NCI-H2107 treated with DMSO at 0.1 percent for 48 hours (cell line): ENCODE data around the gene UCN.
"Not testable (repeated sequence)": the region's sequence is repeated elsewhere in the genome, so short reads cannot be mapped to it uniquely, and the experiment has no call there.

Source experiments
- DNase-seq: peaks from one replicate; lab custom pipeline; 2025; ENCODE audit not compliant: unreplicated experiment; lab: John Stamatoyannopoulos, UW

Gene UCN

DNA sequence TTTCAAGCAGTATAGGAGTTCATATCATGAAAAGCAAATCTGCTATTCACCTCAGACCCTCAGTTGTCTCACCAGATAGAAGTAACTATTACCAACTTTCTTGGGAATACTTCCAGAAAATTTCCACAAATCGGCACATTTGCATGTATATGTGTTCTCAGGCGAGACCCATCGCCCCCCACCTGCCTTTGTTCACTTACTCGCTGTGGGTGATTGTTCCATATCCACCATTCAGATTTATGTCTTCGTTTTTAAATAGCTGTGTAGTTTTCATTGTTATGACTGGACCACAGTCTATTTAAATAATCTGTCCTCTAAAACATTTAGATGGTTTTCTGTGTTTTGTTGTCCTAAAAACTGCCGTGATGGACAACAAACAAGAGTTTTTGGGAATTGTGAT is 22.8 kb downstream of the UCN start:
- no peak for DNase-seq

DNA sequence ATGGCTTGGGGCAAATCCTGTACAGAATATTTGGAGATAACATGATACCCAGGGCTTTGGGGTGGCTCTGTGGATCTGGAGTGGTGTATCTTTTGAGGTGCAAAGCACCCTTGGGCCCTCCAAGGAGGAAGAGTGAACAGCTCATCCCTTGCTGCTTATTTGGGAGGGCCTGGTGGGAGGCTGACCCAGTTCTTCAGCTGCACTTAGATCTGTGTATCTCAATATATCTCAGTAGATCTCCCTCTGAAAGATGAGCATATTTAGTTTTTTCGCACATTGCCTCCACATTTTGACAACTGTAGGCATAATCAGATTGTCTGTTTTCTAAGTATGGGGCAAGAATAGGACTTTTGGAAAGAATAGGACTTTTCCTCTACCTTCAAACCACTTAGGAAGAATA is 23.2 kb downstream of the UCN start:
- no peak for DNase-seq

DNA sequence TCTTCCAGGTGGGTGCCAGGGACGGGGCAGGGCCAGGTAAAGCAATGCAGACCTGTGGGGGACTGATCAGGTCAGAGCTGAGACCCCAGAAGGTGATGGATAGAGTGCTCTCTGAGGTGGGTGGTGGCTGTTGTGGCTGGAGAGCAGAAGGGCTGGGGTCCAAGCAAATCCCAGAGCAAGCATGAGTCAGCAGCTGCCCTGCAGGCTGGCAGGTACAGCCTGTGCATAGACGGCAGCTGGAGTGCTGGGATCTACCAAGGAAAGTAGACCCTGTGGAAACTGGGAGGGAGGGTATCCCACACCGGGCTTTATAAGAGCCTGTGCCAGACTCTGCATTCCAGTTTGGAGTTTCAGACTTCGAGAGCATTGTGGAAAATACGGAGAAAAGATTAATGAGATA is 25.4 kb downstream of the UCN start:
- DNase-seq: no peak

DNA sequence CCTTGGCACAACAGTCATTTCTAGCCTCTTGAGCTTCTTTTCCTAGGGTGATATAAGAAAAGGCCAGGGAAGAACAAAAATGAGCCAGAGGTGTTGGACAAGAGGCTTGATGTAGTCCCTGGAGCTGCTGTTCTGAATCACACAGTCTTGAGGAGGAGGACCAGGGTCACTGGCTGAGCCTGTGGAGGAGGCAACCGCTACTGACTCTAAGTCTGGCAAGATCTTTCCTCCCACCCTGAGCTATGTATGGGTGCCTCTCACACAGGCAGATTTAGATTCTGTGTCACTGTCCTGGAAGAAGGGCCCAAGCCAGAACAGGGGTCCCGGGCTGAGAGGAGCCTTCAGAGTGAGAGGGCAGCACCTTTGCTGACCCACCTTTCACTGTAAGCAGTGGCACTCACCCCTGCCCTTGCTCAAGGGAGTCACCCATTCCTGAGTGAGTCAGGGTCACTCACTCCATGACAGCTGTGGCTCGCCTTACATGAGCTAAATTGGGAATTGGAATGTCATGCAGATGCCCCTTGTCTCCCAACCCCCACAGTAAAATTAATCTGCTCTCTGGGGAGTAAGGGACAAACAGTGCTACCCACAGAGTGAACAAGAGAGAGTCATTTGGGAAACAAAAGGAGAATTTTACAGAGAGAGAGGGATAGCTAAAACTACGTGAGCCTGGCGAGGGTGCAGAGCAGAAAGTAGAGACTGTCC is 26.2 kb downstream of the UCN start, which contains the start of gene TRIM54:
Gene TRIM54 (plus strand): TSS at position 575 of the 705 bp plus-strand sequence. CDS start 303 bp downstream, outside the sequence.
- no peak for DNase-seq

DNA sequence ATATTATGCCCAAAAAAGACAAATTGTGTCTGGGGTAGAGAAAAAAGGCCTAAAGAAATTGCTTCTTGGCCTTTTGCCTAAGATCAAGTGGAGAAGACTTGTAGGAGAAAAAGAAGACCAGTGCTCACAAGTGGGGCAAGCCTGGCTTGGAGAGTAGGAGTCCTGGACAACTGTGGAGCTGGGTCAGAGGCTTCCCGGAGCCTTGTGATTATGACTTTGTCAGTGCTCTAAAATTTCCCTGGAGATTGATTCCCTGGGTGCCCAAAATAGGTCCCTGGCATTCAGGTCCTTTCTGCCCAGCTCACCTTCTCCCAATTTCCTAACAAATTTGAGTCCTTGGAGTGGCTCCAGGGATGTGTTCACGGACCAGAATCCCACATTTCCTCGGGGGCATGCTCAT is 26.8 kb downstream of the UCN start:
- no peak for DNase-seq

DNA sequence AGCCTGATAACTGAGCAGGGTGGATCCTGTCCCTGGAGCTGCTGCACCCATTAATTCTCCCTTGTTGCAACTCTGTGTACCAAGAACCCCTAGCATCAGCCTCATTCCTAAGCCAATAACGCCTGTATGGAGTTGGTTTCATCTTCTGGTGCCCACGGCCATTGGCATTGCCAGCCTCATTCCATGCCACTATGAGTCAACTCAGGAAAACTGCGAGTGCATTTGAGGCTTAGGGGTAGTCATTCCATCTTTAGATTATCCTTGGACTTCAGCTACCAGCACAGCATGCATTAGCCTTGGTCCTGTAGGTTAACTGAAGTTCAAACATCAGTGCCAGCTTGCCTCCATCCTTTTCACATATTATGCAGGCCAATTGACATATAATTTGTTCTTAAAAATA is 27.4 kb downstream of the UCN start:
- DNase-seq: no peak

DNA sequence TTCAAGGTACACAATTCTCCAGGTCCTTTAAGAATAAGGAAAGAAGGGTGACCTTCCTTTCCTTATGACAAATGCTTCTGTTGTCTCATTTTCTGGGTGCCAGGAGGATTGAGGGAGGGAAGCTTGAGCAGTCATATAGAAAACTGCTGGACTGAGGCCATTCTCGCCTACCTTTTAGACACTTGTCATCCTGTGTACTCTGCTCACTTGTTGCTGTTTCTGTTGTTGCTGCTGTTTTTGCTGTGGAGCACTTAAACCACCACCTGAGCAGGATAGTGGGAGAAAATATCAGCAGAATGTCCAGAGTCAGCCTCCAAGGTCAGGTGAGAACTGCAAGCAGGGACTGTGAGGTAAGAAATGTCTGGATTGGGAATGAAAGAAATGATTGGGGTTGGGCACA is 30.2 kb downstream of the UCN start:
- no peak for DNase-seq

DNA sequence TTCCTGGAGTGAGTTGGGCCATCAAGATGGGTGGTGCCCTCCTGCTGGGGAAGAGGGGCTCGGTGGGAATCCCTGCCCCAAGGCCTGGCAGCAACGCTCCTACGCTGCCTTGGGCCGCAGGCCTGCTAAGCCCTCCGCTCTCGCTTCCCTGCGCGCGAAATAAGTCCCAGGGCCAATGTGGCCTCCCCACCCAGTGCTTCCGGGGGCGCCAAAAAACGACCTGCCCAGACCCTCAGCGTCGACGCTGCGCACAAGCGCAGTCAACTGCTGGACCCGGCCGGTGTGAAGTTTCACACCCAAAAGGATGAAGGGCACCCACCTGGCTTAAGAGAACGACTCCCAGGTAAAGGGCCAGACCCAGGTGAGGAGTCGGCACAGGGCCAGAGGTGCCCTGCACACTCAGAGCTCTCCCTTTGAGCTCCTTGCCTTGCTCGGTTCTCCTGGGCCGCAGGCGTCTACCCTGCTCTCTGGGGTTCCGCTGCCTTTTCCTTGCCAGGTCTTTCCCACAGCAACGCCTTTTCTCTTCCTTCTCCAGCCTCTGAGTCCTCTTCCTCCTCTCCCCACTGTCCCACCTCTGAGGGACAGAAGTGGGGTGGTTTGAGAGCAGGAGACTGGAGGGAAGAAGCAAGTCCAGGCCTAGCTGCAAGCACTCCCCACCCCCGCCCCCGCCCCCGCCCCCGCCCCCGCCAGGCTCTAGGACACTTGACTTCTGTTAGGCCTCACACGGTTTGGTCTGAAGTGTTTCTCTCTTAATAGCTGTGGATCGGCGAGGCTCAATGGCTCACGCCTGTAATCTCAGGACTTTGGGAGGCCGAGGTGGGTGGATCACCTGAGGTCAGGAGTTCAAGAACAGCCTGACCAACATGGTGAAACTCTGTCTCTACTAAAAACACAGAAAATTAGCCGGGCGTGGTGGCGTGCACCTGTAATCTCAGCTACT is 32.8 kb downstream of the UCN start, which contains the start of gene DNAJC5G:
Gene DNAJC5G (plus strand): TSS at position 223 of the 940 bp plus-strand sequence. CDS start 1,296 bp downstream, outside the sequence.
- no peak for DNase-seq

DNA sequence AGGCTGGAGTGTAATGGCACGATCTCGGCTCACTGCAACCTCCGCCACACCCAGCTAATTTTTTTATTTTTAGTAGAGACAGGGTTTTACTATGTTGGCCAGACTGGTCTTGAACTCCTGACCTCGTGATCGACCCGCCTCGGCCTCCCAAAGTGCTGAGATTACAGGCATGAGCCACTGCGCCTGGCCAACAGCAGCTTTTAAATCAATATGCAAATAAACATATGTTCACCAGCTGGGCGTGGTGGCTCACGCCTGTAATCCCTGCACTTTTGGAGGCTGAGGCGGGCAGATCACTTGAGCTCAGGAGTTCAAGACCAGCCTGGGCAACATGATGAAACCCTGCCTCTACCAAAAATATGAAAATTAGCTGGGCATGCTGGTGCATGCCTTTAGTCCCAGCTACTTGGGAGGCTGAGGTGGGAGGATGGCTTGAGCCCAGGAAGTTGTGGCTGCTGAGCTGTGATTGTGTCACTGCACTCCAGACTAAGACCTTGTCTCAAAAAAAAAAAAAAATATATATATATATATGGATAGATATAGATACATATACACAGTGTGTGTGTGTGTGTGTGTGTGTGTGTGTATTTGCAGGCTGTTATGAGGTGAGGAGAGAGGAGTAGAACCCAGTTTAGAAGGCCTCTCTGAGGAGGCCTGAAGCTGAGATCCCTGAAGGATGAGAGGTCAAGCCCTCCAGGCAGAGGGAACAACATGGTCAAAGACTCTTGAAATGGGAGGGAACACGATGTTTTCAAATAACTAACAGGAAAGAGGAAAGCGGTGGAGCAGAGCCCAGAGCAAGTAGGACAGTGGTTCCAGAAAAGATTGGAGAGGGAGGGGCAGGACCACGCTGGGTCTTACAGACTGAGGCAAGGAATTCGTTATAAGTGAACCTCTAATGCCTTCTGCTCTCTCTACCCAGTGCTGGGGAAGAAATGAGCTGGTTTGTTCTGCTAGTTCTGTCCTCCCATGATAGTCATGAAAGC is 35.4 kb downstream of the UCN start:
- not testable (repeated sequence) for DNase-seq

DNA sequence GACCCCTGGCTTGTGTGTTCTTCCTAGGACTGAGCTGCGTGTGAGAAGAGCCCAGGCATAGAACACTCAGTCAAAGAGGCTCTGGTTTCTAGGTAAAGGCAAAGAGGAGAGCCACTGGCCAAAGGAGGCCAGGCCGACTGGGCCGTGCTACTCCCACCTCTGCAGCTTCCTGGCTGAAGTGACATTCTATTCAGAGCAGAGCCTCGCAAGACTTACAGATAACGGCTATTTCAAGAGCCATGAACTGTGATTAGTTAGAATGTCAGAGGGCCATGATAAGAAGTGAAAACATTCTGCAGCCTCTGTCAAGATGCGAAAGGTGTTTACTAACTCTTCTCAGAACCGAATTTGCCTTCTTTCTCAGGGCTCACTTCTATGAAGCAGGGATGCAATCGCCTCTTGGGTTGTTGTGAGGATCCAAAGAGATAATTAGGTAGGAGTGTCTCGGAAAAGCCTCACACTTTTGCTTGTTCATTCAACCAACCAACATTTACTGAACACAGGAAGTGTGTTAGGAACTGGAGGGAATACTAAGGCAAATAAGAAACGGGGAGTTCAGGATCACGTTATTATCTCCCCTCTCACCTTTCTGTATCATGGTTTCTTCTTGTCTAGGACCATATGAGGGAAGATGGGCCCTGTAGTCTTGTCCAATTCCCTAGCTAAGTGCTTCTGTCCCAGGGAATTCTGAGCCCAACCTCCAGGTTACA is 36.5 kb downstream of the UCN start:
- no peak for DNase-seq

DNA sequence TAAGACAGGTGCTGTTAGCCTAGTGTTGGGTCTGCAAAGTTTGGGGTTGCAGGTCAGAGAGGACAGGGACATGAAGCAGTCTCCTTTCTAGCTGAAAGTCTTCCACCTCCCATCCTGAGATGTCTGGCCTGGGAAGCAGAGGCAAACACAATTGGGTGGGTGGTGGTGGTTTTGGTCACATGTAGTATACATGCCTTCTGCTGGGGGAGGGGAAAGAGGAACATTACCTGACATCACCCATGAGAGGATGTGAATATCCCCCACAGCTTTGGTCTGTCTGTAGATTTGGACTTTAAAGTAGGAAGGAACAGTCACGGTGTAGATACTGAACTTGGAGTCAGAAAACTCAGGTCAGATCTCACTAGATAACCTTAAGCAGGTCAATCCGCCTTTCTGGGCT is 37.6 kb downstream of the UCN start:
- DNase-seq: no peak

DNA sequence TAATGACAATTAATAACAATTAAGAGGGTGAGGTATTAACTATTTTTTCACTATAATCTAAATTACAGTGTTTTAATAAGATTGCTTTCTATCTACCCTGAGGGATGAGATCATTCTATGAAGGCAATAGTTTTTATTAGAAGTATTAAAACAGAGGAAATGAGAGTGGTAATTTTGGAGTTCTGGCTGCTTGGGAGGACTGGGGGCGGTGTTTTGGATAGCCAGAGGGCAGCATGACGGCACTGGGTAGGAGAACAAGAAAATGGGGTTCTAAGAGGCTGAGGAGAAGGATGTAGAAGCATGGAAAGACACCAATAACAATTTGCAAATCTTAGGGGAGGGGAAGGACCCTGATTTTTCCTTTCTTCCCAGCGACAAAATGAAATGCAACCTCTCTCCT is 38.1 kb downstream of the UCN start:
- DNase-seq: no peak

DNA sequence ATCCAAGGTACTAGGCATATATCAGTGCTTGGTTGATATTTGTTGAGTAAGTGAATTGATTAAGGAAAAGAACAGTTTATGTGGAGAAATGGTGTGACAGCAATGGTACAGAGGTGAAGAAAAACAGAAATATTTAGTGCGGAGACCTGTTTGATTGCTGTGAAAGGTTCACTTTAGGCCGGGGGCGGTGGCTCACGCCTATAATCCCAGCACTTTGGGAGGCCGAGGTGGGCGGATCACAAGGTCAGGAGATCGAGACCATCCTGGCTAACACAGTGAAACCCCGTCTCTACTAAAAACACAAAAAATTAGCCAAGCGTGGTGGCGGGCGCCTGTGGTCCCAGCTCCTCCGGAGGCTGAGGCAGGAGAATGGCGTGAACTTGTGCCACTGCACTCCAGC is 39.9 kb downstream of the UCN start:
- not testable (repeated sequence) for DNase-seq

DNA sequence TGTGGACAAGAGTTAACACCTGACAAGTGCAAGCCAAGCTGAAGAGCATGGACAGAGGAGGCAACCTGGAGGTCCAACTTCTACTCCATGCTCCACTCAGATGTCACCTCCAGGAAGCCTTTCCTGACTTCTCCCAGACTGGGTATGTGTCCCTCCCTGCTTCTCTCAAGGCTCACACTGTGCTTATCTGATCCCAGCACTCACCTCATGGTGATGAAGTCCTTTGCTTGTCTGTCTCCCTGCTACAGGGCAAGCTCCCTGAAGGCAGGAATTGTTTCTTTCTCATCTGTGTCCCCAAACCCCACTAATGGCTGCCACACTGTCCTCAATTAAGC is 42.7 kb downstream of the UCN start:
- no peak for DNase-seq

DNA sequence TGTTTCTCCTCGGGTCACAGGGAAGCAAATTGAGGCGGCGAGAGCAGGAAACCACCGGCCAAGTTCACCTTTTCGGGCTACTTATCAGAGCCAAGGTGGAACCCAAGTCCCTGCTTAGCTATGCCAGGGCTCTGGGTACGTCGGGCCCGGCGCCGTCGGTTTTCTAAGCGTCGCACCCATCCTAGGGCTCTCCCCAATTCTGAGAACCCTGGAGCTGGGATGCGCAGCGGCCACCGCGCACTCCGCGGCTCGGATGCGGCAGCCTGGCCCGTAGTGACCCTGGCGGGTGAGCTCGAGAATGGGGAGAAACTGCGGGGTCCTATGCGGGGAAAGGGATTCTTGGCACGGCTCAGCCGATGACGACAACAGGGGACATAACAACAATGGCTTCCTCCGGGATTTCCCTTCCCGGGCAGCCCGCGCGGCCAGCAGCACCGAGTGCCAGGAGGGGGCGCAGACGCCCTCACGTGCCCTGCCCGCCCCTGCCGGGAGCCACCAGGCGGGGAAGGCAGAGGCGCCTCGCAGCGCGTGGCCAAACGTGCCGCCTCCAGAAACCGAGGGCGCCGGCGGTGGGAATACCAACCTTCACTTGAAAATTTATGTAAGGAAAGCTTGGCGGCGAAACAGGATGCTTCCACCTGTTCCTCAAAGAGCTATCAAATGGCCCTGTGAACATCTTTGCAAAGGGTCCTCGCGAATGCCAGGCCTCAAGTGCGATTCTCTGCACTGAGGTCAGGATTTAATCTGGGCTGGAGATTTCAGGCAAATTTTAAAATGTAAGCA is 43.3 kb downstream of the UCN start:
- peak; percentile 56 for DNase-seq

DNA sequence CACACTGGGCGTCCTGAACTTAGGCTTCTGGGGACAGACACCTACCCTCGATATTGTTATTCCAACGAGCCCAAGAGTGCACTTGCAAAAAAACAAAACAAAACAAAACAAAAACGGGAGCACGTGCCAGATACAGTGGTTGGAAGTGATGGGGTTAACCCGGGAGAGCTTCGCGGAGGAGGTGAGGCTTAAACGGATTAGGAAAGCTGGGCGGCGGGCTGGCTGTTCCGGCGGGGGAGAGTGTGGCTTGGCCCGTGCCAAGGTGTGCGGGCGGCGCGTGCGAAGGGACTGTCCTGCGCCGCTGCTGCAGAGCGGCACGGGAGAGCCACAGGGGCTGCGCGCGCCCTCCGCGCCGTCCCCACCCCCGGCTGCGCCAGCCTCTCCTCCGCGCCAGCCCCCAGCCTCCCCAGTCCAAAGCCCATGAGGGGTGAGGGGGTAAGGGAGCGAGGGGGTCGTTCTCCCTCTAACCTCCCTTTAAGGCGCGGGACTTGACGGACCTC is 43.9 kb downstream of the UCN start:
- DNase-seq: no peak

DNA sequence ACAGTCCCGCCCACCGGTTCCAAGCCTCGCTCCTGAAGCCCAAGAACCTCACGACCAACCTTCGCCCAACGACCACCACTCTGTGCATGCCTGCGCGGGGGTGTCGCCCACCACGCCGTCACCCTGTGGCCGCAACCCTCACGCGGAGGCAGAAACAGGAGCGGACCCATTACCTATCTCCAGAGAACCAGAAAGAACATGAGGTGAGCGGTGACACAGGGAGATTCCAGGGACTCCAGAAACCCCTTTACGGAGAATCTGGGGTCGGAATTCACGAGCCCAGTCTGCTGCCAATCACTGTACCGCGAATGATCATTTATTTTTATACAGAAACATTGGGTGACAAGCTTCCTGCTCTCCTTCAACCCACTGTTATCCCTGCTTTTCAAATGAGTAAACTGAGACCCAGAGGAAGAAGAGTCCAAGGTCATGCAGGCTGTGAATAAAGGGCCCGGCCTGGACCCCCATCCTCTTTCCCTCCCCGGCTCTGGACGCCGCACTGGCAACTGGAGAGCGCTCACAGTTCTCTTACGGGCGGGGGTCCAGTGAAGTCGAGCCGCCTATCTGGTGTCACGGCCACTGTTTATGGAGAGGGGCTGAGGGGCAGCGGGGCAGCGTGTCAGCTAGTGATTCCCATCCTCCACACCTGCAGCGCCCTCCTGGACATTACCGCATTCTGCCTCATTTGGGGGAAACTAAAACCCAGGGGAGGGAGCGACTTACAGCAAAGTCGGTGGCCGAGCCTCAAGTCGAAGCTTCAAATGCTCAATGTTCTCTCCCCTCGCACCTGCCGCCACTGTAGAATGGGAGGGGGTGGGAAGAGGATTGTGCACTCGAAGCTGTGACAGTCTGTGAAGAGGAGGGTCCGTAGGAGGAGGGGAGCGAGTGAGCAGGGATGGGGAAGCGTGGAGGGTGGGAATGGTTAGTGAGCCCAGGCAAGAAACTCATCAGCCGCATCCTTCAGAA is 44.7 kb downstream of the UCN start:
- no peak for DNase-seq
